GM12874 (cell line): ENCODE results near the gene FAM193B.

ENCODE experiments used
- TF ChIP-seq, protein P1 (sequence below): IDR thresholded peaks from 2 replicates; pipeline ENCODE4 v1.5.1; 2011; ENCODE audit warnings: low read depth, mild to moderate bottlenecking, control low read depth, low read length, moderate library complexity; ENCODE audit not compliant: insufficient read depth

FAM193B gene

DNA sequence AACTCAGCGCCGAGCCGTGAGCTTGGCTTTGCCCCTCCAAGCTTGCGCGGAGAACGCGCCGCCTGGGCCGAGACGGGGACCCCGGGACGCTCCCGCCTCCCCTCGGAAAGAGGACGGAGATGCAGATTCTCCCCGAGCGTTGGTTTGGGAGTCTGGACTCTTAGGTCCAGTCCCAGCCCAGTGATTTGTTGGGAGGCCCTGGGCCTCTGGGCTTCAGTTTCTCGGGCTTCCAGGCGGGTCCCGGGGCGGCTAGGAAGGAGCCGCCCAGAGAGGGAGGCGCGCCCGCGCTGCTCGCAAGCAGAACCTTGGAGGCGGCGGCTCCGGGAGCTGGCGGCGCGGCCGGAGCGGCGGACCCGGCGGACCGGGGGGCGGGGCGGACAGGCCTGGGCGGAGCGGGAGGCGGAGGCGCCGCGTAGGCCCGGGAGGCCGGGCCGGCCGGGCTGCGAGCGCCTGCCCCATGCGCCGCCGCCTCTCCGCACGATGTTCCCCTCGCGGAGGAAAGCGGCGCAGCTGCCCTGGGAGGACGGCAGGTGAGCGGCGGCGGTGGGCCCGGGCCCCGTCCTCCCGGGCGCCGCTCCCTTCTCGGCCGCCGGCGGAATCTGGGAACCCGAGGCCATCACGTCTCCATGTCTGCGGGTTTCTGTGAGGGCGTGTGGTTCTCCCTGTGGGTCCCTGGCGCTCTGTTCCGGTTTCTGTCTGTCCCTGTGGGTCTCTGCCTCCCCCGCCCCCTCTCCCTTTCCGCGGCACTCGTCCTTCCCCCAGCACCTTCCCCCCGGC lies 45.6 kb upstream of the FAM193B start, which contains the start of gene B4GALT7:
Gene B4GALT7, plus strand, starts transcription at position 402 of the 777 bp plus-strand sequence. Its CDS starts 79 bp downstream, at position 481.
- TF ChIP-seq, protein P1, sequence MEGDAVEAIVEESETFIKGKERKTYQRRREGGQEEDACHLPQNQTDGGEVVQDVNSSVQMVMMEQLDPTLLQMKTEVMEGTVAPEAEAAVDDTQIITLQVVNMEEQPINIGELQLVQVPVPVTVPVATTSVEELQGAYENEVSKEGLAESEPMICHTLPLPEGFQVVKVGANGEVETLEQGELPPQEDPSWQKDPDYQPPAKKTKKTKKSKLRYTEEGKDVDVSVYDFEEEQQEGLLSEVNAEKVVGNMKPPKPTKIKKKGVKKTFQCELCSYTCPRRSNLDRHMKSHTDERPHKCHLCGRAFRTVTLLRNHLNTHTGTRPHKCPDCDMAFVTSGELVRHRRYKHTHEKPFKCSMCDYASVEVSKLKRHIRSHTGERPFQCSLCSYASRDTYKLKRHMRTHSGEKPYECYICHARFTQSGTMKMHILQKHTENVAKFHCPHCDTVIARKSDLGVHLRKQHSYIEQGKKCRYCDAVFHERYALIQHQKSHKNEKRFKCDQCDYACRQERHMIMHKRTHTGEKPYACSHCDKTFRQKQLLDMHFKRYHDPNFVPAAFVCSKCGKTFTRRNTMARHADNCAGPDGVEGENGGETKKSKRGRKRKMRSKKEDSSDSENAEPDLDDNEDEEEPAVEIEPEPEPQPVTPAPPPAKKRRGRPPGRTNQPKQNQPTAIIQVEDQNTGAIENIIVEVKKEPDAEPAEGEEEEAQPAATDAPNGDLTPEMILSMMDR, result no peak

DNA sequence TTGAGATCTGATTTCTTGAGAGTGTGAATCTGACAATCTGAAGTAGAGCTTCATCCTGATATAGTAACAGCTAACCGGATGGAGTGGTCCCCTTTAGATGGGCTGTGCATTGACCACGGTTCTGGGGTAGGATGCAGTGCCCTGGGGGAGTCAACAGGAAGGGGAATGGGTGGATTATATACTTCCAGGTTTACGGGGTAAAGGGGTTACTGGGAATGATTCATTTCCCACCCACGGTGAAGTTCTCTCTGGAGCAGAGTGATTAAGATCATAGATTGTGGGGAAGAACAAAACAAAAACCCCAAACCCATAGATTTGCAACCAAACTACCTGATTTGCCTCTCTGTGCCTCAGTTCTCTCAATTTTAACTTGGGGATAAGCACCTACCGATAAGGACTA lies 44.1 kb upstream of the FAM193B start:
- TF ChIP-seq, protein P1, result no peak

DNA sequence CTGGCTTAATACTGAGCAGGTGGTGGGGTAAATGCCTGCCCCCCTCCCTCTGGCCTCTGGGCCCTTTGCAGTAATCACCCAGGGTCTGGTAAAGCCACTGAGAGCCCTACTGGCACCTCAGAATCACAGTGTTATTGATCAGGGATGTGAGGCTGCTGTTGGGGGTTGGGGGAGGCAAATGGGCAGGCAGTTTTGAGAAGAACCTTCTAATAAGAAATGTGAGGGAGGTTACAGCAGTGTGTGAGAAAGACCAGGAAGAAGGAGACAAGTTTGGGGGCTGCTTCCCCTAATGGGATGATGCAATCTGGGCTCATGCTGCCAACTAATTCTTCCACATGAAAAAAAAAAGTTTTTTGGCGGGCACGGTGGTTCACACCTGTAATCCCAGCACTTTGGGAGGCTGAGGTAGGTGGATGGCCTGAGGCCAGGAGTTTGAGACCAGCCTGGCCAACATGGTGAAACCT lies 42.4 kb upstream of the FAM193B start:
- TF ChIP-seq, protein P1, result no peak

DNA sequence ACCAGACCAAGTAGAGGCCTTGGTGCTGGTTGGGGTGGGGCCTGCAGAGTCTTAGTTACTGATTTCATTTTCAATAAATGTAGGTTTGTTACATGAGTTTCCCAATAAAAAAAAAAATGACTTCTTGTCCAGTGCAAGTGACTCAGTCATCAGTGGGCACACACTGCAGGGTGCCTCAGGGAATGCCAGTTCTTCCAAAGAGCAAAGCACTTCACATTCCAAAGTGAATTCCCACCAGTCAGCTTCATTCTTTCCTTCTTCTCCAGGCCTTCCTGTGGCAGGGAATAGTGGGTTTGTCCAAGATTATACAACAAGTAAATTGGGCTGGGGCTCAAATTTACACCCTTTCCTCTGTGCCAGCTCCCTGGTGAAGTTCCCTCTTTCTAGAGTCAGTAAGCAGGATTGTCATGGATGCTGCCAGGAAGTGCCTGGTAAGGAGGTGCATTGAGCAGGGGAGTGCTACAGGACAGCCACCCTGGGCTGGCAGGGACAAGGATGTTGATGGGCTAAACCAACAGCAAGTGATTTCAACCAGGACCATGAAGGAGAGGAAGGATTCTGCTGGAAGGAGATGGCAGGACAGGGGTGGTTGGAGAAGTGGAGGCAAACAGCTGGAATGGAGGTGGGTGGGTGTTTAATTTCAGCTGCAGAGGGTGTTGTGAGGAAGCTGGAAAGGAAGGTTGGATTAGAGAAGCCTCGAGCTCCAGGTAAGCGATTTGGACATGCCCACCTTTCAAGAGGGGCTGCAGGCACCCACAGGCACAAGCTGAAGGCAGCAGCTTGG lies 41.8 kb upstream of the FAM193B start:
- TF ChIP-seq, protein P1, result no peak

DNA sequence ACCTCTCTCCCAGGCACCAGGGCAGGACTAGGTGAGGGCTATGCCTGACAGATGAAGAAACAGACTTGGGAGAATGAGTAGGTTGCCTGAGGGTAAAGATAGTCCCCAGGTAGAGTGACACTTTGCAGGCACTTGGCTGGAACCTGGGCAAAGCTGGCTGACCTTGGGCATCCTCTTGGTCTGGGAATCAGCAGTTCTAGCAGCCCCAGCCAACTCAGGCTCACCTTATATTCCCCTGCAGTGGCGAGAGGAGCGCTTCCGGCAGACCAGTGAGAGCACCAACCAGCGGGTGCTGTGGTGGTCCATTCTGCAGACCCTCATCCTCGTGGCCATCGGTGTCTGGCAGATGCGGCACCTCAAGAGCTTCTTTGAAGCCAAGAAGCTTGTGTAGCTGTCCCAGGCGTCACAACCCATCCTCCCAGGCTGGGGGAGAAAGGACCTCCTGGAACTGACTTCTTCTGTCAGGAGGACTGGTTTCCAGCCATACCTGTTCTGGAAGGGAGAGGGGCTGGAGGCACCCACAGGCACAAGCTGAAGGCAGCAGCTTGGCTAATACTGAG lies 40.7 kb upstream of the FAM193B start:
- TF ChIP-seq, protein P1, result no peak

DNA sequence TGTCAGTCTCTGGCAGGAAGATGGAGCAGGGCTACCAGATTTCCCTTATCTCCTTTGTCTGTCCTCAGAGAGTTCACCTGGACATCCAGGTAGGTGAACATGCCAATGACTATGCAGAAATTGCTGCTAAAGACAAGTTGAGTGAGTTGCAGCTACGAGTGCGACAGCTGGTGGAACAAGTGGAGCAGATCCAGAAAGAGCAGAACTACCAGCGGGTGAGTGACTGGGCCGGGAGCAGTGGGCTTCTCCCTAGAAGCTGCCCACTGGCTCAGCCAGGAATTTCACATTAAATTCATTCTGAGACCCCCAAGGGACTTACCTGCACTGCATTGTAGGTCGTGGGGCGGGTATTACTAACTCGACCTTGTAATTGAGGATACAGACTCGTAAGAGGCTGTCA lies 39.7 kb upstream of the FAM193B start:
- TF ChIP-seq, protein P1, result no peak

DNA sequence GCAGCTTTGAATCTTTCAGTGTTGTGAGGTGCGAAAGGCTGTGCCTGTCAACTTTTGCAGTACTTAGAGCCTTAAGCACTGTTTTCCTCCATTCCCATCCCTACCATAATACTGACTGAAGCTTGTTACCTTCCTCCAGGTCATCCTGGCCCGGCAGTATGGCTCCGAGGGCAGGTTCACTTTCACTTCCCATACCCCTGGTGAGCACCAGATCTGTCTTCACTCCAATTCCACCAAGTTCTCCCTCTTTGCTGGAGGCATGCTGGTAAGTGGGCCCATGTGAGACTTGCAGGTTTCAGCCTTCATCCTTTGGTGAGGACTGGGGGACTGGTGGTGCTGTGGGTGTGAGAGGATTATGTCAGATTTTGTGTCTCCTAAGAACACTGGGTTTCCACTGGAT lies 39.1 kb upstream of the FAM193B start:
- TF ChIP-seq, protein P1, result no peak
